GM13977 (cell line): ENCODE data around the gene CYTH2.

Experiments
- DNase-seq: peaks from one replicate; pipeline ENCODE4 v3.0.0; 2012; ENCODE audit warnings: low spot score
- in situ Hi-C: fragments of 300-500 bp; cut with MboI; formaldehyde crosslinking; loops from one replicate; pipeline ENCODE4 v1.12.0; 2022; ENCODE audit warnings: low sequenced_read_pairs, low pct_unique_long_range_greater_than_20kb, mixed read lengths, inconsistent platforms; ENCODE audit not compliant: unreplicated experiment
- TF ChIP-seq, protein P1 (sequence below): IDR thresholded peaks from 2 replicates; pipeline ENCODE4 v1.5.1; 2012; ENCODE audit warnings: mild to moderate bottlenecking, control low read depth; ENCODE audit not compliant: insufficient read depth; ENCODE audit errors: extremely low read depth, missing control alignments

Gene CYTH2

DNA sequence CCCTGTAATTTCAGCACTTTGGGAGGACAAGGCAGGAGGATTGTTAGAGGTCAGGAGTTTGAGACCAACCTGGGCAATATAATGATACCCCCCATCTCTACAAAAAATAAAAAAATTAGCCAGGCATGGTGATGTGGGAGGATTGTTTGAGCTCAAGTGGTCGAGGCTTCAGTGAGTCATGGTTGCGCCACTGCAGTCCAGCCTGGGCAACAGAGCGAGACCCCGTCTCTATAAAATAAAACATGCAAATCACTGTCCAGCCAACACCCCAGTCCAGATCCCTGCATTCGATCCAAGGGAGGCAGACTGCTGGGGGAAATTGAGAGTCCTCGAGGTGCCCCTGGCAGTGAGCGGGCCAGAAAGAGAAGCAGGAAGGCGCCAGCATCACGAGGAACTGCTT is 7.0 kb downstream of the CYTH2 start:
- in situ Hi-C loops: no loop called here
- no peak for DNase-seq
- TF ChIP-seq, protein P1, sequence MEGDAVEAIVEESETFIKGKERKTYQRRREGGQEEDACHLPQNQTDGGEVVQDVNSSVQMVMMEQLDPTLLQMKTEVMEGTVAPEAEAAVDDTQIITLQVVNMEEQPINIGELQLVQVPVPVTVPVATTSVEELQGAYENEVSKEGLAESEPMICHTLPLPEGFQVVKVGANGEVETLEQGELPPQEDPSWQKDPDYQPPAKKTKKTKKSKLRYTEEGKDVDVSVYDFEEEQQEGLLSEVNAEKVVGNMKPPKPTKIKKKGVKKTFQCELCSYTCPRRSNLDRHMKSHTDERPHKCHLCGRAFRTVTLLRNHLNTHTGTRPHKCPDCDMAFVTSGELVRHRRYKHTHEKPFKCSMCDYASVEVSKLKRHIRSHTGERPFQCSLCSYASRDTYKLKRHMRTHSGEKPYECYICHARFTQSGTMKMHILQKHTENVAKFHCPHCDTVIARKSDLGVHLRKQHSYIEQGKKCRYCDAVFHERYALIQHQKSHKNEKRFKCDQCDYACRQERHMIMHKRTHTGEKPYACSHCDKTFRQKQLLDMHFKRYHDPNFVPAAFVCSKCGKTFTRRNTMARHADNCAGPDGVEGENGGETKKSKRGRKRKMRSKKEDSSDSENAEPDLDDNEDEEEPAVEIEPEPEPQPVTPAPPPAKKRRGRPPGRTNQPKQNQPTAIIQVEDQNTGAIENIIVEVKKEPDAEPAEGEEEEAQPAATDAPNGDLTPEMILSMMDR: no peak

DNA sequence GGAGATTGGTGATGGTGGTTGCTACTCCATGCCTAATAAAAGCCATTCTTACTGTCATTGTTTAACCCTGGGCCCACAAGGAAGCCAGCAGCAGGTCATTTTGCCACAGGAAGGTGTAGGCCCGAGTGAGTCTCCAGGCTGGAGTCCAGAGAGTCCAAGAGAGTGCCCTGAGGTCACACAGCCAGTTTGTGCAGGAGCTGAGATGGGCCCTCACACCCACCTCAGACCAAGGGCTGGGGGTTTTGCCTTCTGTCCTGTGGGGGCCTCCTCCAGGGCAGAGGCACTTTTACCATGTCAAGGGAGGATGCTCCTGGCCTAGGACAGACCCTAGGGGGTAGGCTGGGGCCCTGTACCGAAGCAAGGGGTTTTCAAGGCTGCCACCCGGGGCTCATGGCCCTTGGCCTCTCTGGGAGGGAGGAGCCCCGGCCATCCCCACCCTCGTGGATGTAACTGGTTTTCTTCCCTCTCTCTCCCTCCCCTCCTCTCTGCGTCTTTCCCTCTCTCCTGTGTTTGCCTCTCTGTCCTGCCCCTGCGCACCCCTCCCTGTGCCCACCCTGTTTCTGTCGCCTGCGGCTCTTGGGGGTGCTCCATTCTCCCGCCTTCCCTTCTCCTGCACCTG is 8.0 kb downstream of the CYTH2 start:
- no peak for DNase-seq
- in situ Hi-C loops: no loop called here
- TF ChIP-seq, protein P1: no peak

DNA sequence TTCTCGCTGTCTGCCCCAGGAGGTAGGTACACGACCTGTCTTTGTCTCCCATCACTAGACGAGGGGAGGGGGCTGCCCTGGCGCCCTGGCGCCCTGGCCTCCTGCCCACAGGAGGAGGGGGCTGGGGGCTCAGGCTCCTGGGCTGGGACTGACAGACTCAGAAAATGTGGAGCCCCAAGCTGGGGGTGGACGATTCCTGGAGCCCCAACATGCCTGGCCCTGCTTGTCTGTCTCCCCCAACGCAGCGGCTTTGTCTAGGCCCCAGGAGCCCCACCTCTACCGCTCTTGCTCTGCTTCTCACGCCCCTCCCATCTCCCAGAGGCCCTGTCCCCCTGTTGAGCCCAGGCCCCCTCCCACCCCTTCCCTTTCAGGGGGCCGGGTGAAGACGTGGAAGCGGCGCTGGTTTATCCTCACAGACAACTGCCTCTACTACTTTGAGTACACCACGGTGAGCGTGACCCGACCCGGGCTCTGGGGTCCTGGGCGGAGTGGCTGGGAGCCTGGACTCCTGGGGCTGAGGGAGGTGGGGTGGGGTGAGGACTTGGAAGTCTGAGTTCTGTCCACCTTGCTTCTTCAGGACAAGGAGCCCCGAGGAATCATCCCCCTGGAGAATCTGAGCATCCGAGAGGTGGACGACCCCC is 8.6 kb downstream of the CYTH2 start:
- TF ChIP-seq, protein P1: no peak
- in situ Hi-C loops: no loop called here

DNA sequence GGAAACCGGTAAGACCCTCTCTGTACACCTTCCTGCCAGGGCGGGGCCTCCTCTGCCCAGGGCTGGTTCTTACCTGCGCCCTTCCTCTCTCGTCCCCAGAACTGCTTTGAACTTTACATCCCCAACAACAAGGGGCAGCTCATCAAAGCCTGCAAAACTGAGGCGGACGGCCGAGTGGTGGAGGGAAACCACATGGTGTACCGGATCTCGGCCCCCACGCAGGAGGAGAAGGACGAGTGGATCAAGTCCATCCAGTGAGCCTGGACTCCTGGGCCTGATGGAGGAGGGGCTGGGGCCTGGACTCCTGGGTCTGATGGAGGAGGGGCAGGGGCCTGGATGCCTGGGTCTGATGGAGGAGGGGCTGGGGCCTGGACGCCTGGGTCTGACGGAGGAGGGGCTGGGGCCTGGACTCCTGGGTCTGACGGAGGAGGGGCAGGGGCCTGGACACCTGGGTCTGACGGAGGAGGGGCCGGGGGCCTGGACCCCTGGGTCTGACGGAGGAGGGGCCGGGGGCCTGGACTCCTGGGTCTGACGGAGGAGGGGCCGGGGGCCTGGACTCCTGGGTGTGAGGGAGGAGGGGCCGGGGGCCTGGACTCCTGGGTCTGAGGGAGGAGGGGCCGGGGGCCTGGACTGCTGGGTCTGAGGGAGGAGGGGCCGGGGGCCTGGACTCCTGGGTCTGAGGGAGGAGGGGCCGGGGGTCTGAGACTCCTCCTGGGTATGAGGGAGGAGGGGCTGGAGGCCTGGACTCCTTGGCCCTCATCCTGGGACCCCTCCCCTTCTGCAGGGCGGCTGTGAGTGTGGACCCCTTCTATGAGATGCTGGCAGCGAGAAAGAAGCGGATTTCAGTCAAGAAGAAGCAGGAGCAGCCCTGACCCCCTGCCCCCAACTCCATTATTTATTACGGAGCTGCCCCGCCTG is 9.4 kb downstream of the CYTH2 start:
- TF ChIP-seq, protein P1: no peak
- in situ Hi-C loops: no loop called here
- DNase-seq: no peak

More for the DNA sequence above, 8.6 kb downstream of the CYTH2 start:
- DNase-seq: no peak

DNA sequence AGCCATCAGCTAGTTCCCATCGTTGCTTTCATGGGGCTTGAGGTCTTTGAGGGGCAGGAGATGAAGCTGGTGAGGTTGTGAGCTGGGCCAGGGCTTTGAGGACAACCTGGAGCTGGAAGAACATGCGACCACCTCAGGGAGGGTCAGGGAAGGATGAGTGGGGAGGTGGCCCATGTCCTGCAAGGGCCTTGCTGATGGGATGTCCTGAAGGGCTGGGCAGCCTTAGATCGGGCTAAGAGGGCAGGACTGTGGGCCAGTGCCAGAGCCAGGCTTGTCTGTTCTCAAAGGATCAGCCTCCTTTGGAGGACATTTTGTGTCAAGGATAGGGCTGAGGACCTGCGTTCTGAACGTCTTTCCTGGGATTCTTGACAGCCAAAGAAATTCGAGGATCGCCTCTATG is 10.5 kb downstream of the CYTH2 start:
- TF ChIP-seq, protein P1: no peak
- DNase-seq: no peak
- in situ Hi-C loops: no loop called here

DNA sequence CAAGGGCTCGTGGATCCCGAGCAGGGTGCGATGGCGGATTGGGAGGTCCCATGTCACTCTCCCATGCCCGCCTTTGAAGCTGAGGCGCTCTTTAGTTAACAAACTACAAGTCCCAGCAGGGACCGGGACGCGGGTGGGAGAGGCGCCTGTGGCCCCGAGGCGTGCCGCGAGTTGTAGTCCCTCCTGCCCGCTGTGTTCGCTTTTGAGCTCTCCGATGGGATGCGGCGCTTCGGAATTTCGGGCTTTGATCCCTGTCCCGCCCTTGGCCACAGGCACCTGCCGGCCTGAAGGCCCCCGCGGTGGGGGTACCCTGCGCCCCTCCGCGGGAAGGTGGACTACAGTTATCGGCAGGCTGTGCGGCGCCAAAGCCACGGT is 11.0 kb downstream of the CYTH2 start:
- TF ChIP-seq, protein P1: no peak
- no peak for DNase-seq
- in situ Hi-C loops: no loop called here
